ENCODE measurements around the gene BEND3. TPM values are rescaled to one million over a fixed set of nuclear protein-coding genes. Genes with fewer than 3 reads are reported as not detected.

The BEND3 gene
- total and polyA plus RNA-seq, 7 donors, result 0.60 to 2.8 (median 1.1) TPM

- 94 to 96% methylated on average over 3 of the region's 3 CpGs for WGBS, 2 donors
- DNase-seq, result no peak
- H3K27ac ChIP-seq, result no peak overlapping the region
- H3K4me3 ChIP-seq, result no peak overlapping the region
- no peaks in the 10 kb centered on the region for H3K36me3 ChIP-seq
- no peaks in the 10 kb centered on the region for H3K27me3 ChIP-seq
- intact Hi-C loops (cut with DNase I), result no loop called here
- TF ChIP-seq POLR2A (IDR thresholded peaks at IDR 0.05) (no peak), POLR2AphosphoS5 (IDR thresholded peaks at IDR 0.05) (no peak), CTCF (IDR thresholded peaks at IDR 0.05) (no peak), EP300 (IDR thresholded peaks at IDR 0.05) (no peak)
- H3K4me1 ChIP-seq, result peaks cover 0 to 7% (median 0%) of the 10 kb centered on the region in 4 donors
- no peaks in the 10 kb centered on the region for H3K9me3 ChIP-seq
Observed at GRCh38 chr6:107062691-107063090, 52.6 kb downstream of the BEND3 start.

GRCh38 chr6:107061125-107062020, 53.9 kb downstream of the BEND3 start:
- H3K36me3 ChIP-seq, result no peaks in the 10 kb centered on the region
- no peak for DNase-seq
- no peaks in the 10 kb centered on the region for H3K27me3 ChIP-seq
- H3K4me3 ChIP-seq, result no peak overlapping the region
- TF ChIP-seq CTCF (IDR thresholded peaks at IDR 0.05), result no peak
- no peak overlapping the region for H3K27ac ChIP-seq
- H3K9me3 ChIP-seq, result no peaks in the 10 kb centered on the region
- 39 to 67% methylated on average over 14 of the region's 14 CpGs for whole genome bisulfite sequencing, 2 donors
- intact Hi-C loops (cut with DNase I), result no loop called here
- peaks cover 0 to 7% (median 0%) of the 10 kb centered on the region in 4 donors for H3K4me1 ChIP-seq

- Histone ChIP-seq H3K4me3 (no peak overlapping the region), H3K9me3 (no peaks in the 10 kb centered on the region), H3K4me1 (peaks cover 0 to 7% (median 0%) of the 10 kb centered on the region in 4 donors), H3K27ac (no peak overlapping the region), H3K27me3 (no peaks in the 10 kb centered on the region), H3K36me3 (no peaks in the 10 kb centered on the region)
- 93 to 95% methylated on average over 6 of the region's 6 CpGs for WGBS, 2 donors
- DNase-seq, result no peak
- TF ChIP-seq EP300 (IDR thresholded peaks at IDR 0.05) (no peak), POLR2AphosphoS5 (IDR thresholded peaks at IDR 0.05) (no peak), CTCF (IDR thresholded peaks at IDR 0.05) (no peak), POLR2A (IDR thresholded peaks at IDR 0.05) (no peak)
- intact Hi-C loops (cut with DNase I), result no loop called here
Observed at GRCh38 chr6:107060704-107061103, 54.6 kb downstream of the BEND3 start.

- no peak for DNase-seq
- H3K9me3 ChIP-seq, result no peaks in the 10 kb centered on the region
- no peaks in the 10 kb centered on the region for H3K36me3 ChIP-seq
- no peaks in the 10 kb centered on the region for H3K27me3 ChIP-seq
- no peak overlapping the region for H3K4me3 ChIP-seq
- H3K27ac ChIP-seq, result no peak overlapping the region
- intact Hi-C loops (cut with DNase I), result no loop called here
- WGBS, 2 donors, result 92 to 93% methylated on average over 4 of the region's 4 CpGs
- H3K4me1 ChIP-seq, result no peaks in the 10 kb centered on the region
- no peak for TF ChIP-seq POLR2AphosphoS5 (IDR thresholded peaks at IDR 0.05)
- no peak for TF ChIP-seq EP300 (IDR thresholded peaks at IDR 0.05)
- no peak for TF ChIP-seq CTCF (IDR thresholded peaks at IDR 0.05)
- no peak for TF ChIP-seq POLR2A (IDR thresholded peaks at IDR 0.05)
Observed at GRCh38 chr6:107059606-107060005, 55.7 kb downstream of the BEND3 start.

Data from sigmoid colon (tissue), 7 donors.